Neural cell (in vitro differentiated cells): ENCODE results near the gene APPBP2.

Source experiments
- CTCF ChIP-seq: fragments of 450-650 bp; IDR thresholded peaks from 2 replicates; pipeline ENCODE4 v1.5.1; 2014; ENCODE audit warnings: antibody characterized with exemption, mild to moderate bottlenecking, moderate library complexity; ENCODE audit not compliant: poor library complexity, severe bottlenecking
- RAD21 ChIP-seq: fragments of 450-650 bp; conservative IDR thresholded peaks from 2 replicates; pipeline ENCODE4 v1.6.1; 2014; ENCODE audit warnings: antibody characterized with exemption, mild to moderate bottlenecking, moderate library complexity

- TF ChIP-seq CTCF (no peak), RAD21 (no peak)
These were observed 36.4 kb upstream of the APPBP2 start for GRCh38 chr17:60562421-60562820.
